Cardiac fibroblast (primary cell): ENCODE measurements around the gene MYH9.
A peak's percentile ranks its signal among the peaks of the same experiment; 100 is the strongest.

ENCODE experiments used
- DNase-seq, 2 donors: peaks; one replicate each; pipeline versions ENCODE4 v3.0.0 to v3.0.0-alpha.2; 2010; ENCODE audit warnings: low read depth in 2 of 2
- H3K4me3 ChIP-seq, 2 donors: replicated peaks in 1 of 2; 1 replicate in 1 of 2; 2 replicates in 1 of 2; pipeline ENCODE4 v1.5.1; 2011; ENCODE audit warnings: low read depth in 2 of 2, low read length in 2 of 2, mild to moderate bottlenecking in 2 of 2, moderate library complexity in 1 of 2
- TF ChIP-seq, protein P1 (sequence below): IDR thresholded peaks from one replicate; pipeline ENCODE4 v1.5.1; 2011; ENCODE audit warnings: low read depth, mild to moderate bottlenecking, low read length, inconsistent platforms

The MYH9 gene

DNA sequence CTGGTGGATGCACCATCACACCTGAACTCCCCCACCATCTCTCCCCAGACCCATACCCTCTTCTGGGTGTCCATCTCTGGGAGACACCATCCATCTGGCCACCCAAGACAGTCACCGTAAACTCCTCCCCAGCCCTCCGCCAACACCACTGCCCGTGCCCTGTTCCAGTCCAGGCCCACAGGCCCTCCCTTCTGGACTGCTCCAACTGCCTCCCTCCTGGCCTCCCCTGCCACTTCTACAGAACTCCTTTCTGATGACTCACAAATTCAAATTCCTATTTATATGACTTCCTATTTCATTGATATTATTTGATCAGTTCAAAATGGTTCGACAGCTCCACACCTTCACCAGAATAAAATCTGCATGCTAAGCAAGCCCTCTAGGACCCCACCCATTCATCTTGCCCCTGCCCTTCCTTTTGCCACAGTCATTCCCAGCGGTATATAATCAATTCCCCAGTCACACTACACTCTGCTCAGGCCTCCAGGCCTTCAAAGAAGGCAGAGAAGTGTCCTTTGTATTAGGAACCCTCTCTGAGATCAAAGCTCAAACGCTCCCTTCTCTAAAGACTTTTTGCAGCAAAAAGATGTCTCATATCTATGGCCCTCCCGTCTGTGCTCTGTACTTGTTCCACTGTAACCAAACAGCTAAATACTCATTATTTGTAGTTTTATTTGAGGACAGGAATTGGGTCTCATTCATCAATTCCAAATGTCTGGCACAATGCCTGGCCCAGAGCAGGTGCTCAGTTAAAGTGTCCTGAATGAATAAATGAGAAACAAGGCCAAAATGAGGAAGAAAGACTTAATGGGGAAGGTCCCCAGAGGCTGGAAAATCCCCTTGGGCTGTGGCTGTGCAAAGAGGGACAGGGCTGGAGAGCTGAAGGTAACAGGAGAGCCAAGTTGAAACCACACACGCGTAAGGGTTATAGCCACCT, 29.0 kb downstream of the MYH9 start:
- no peak overlapping the region for H3K4me3 ChIP-seq
- TF ChIP-seq, protein P1, sequence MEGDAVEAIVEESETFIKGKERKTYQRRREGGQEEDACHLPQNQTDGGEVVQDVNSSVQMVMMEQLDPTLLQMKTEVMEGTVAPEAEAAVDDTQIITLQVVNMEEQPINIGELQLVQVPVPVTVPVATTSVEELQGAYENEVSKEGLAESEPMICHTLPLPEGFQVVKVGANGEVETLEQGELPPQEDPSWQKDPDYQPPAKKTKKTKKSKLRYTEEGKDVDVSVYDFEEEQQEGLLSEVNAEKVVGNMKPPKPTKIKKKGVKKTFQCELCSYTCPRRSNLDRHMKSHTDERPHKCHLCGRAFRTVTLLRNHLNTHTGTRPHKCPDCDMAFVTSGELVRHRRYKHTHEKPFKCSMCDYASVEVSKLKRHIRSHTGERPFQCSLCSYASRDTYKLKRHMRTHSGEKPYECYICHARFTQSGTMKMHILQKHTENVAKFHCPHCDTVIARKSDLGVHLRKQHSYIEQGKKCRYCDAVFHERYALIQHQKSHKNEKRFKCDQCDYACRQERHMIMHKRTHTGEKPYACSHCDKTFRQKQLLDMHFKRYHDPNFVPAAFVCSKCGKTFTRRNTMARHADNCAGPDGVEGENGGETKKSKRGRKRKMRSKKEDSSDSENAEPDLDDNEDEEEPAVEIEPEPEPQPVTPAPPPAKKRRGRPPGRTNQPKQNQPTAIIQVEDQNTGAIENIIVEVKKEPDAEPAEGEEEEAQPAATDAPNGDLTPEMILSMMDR: no peak
- peak in 1 of 2 donors; percentile 63 for DNase-seq

DNA sequence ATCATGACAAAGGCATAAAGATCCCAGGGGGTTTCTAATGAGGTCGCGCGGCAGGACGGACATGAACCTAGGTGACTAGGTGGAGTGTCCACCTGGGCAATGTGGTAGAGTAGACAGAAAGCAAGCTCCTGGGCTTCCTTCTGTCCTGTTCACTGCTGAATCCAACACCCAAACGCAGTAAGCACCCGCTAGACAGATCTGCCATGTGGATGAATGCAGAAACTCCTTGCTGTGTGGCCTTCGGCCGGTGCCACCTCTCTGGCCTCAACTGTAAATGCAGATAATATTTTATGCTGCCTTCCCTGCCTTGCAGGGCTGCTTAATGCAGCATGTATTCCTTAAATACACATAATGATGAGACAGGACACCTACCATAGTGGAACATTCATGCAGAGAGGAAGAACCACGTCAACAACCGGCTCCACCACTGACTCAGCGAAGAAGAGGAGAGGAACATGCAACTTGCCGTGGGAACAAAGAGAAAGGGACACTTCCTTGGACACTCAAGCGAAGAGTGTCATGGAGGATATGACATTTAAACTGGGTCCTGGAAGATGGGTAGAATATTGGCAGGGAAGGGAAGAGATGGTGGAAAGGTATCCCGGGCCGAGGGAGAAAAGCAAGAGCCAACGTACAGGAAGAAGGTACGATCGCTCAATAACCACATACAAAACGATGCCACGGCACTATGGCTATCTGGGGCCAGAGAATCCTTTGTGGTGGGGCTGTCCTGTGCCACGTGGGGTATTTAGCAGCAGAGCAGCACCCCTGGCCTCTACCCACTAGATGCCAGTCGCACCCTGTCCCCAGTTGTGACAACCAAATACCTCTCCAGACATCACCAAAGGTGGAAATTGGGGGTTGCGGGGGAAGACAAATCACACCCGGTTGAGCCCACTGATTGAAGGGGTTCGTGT, 30.8 kb downstream of the MYH9 start:
- no peak overlapping the region for H3K4me3 ChIP-seq
- TF ChIP-seq, protein P1: no peak
- peak in 1 of 2 donors; percentile 80 for DNase-seq

DNA sequence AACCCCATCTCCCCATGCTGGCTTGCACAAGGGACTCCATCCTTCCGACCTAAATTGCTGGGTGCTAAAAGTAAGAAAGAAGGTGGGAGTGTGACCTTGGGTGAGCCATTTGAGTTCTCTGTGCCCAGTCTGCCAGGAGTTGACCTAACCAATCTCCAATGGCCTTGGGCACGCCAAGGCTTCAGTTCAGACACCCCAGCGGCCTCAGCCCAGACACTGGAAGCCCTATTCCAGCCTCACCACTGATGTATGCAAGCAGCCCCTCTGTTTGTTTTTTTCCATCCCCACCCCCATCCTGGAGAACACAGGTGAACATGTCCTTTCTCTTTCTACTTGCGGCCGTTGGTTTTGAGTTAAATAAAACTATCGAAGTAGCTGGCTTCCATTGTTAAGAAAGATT, 31.9 kb downstream of the MYH9 start:
- DNase-seq: no peak
- TF ChIP-seq, protein P1: no peak
- H3K4me3 ChIP-seq: no peak overlapping the region

DNA sequence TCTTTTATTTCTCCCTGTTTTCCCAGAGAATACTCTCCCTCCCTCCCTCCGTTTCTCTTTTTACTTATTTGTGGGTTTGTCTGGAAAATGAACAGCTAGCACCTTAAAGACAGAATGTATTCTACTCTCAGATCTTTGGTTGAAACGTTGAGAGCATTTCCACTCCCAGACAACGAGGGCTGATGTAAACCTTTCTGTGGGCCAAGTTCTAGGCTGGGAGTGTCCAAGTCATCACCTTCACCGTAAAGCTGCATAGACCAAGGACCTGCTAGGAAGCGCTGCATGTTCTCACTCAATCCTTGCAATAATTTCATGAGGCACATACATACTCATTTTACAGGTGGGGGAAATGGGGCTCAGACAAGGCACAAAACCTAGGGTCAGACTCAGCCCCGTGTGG, 32.4 kb downstream of the MYH9 start:
- peak; percentile 54 to 73 for DNase-seq
- TF ChIP-seq, protein P1: no peak
- no peak overlapping the region for H3K4me3 ChIP-seq

DNA sequence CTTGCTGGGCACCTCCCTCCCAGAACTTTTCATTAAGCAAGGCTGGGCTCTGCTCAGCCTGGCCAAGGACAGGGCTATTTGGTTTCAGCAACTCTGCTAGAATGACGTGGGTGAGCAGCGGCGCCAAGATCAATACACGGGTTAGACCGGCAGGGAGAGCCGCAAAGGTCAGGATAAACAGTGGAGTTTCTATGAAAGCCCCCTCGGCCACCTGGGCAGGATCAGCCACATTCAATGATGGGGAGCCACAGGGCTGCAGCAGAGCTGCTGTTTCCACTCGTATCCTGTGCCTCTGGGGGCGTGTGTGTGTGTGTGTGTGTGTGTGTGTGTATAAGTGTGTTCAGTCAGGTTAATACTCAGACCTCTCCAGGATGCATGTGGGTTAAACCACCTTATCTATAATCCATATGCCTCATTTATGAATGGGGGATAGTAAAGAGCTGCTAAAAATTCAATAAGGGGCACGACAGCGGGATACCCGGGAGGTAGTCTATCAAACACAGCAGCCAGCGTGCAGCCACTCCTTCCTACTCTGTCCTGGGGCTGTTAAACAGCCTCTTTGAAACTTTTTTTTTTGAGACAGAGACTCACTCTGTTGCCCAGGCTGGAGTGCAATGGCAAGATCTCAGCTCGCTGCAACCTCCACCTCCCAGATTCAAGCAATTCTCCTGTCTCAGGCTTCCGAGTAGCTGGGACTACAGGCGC, 34.8 kb downstream of the MYH9 start:
- peak; percentile 74 to 86 for DNase-seq
- no peak overlapping the region for H3K4me3 ChIP-seq
- TF ChIP-seq, protein P1: no peak
